Erythroblast (primary cell): ENCODE measurements around the gene RHOXF2.
"Not testable (repeated sequence)": the region's sequence is repeated elsewhere in the genome, so short reads cannot be mapped to it uniquely, and the experiment has no call there.

Experiments used
- GATA1 ChIP-seq: IDR thresholded peaks from 2 replicates; pipeline ENCODE4 v1.6.1; 2011; ENCODE audit warnings: low read depth, mild to moderate bottlenecking, control low read depth, low read length, moderate library complexity
- POLR2A ChIP-seq: IDR thresholded peaks from 2 replicates; pipeline ENCODE4 v1.6.1; 2011; ENCODE audit warnings: mild to moderate bottlenecking, low read length

GRCh38 chrX:120128306-120128846 is 30.0 kb upstream of the RHOXF2 start:
- not testable (repeated sequence) for TF ChIP-seq POLR2A, GATA1
